GM18507 (cell line): ENCODE results near the gene ANGPTL4.
"Not testable (repeated sequence)": the region's sequence is repeated elsewhere in the genome, so short reads cannot be mapped to it uniquely, and the experiment has no call there.

Experiments
- DNase-seq: peaks from one replicate; pipeline ENCODE4 v3.0.0; 2011; ENCODE audit warnings: low read depth; ENCODE audit not compliant: insufficient read length; ENCODE audit errors: extremely low spot score
- FAIRE-seq: peaks from 2 replicates; lab custom pipeline; 2011; peaks lifted over from hg19 to GRCh38; lab: Jason Lieb, UNC

The ANGPTL4 gene

GRCh38 chr19:8386419-8386818 lies 22.5 kb downstream of the ANGPTL4 start:
- not testable (repeated sequence) for FAIRE-seq, DNase-seq

- DNase-seq, result no peak
- FAIRE-seq, result no peak
These were observed 23.0 kb downstream of the ANGPTL4 start for GRCh38 chr19:8386990-8387389.

GRCh38 chr19:8387688-8388611 lies 24.0 kb downstream of the ANGPTL4 start:
- DNase-seq (no peak), FAIRE-seq (no peak)

GRCh38 chr19:8388612-8388958 lies 24.6 kb downstream of the ANGPTL4 start:
- FAIRE-seq (no peak), DNase-seq (no peak)

- peak; percentile 96 for DNase-seq
- FAIRE-seq, result peak; percentile 100
These were observed 26.1 kb downstream of the ANGPTL4 start, which contains the start of gene RAB11B for GRCh38 chr19:8389891-8390616. Gene RAB11B, plus strand, starts transcription at chr19:8390360. Its CDS starts 57 bp downstream, at chr19:8390417.

GRCh38 chr19:8390617-8390981 lies 26.6 kb downstream of the ANGPTL4 start:
- peak; percentile 89 for FAIRE-seq
- DNase-seq, result peak; percentile 78

GRCh38 chr19:8391198-8392016 lies 27.5 kb downstream of the ANGPTL4 start:
- DNase-seq (no peak), FAIRE-seq (no peak)

- DNase-seq (no peak), FAIRE-seq (no peak)
These were observed 28.1 kb downstream of the ANGPTL4 start for GRCh38 chr19:8392017-8392591.

- no peak for DNase-seq
- no peak for FAIRE-seq
These were observed 29.4 kb downstream of the ANGPTL4 start for GRCh38 chr19:8393192-8393870.

- no peak for DNase-seq
- no peak for FAIRE-seq
These were observed 29.9 kb downstream of the ANGPTL4 start for GRCh38 chr19:8393871-8394250.

GRCh38 chr19:8395621-8396082 lies 31.7 kb downstream of the ANGPTL4 start:
- no peak for DNase-seq
- FAIRE-seq, result no peak

GRCh38 chr19:8396185-8396562 lies 32.2 kb downstream of the ANGPTL4 start:
- FAIRE-seq (no peak), DNase-seq (no peak)

GRCh38 chr19:8396563-8397203 lies 32.7 kb downstream of the ANGPTL4 start:
- peak; percentile 29 for DNase-seq
- peak; percentile 85 for FAIRE-seq

GRCh38 chr19:8397271-8397670 lies 33.3 kb downstream of the ANGPTL4 start:
- FAIRE-seq (no peak), DNase-seq (no peak)

- no peak for FAIRE-seq
- DNase-seq, result no peak
These were observed 33.9 kb downstream of the ANGPTL4 start for GRCh38 chr19:8397746-8398310.

- DNase-seq, result no peak
- no peak for FAIRE-seq
These were observed 34.4 kb downstream of the ANGPTL4 start for GRCh38 chr19:8398311-8398771.

GRCh38 chr19:8399681-8400188 lies 35.8 kb downstream of the ANGPTL4 start:
- DNase-seq, result no peak
- FAIRE-seq, result no peak

GRCh38 chr19:8401981-8402411 lies 38.0 kb downstream of the ANGPTL4 start:
- no peak for DNase-seq
- FAIRE-seq, result no peak
